Uterus (tissue), 4 donors: ENCODE measurements around the gene RAD51B. TPM values are rescaled to one million over a fixed set of nuclear protein-coding genes. Genes with fewer than 3 reads are reported as not detected.
A peak's percentile ranks its signal among the peaks of the same experiment; 100 is the strongest.

Source experiments
- DNase-seq, 2 donors: peaks; one replicate each; pipeline ENCODE4 v3.0.0-alpha.2; 2019 to 2020
- H3K27ac ChIP-seq, 2 donors: fragments of 200-600 bp; sonication (generic); 1 replicate in 1 of 2; 2 replicates in 1 of 2; pipeline ENCODE4 v1.5.1; 2016 to 2018
- H3K27me3 ChIP-seq, 2 donors: fragments of 200-600 bp; sonication (generic); one replicate each; pipeline ENCODE4 v1.5.1; 2018 to 2019; ENCODE audit warnings: control low read depth in 1 of 2
- H3K36me3 ChIP-seq, 2 donors: fragments of 200-600 bp; sonication (generic); one replicate each; pipeline ENCODE4 v1.5.1; 2019; ENCODE audit warnings: control low read depth in 1 of 2
- H3K4me1 ChIP-seq, 2 donors: fragments of 200-600 bp; sonication (generic); one replicate each; pipeline ENCODE4 v1.5.1; 2018 to 2019; ENCODE audit warnings: control low read depth in 1 of 2
- H3K4me3 ChIP-seq, 2 donors: fragments of 200-600 bp; sonication (generic); 1 replicate in 1 of 2; 2 replicates in 1 of 2; pipeline ENCODE4 v1.5.1; 2018 to 2019; ENCODE audit warnings: mild to moderate bottlenecking in 1 of 2
- H3K9me3 ChIP-seq, 2 donors: fragments of 200-600 bp; sonication (generic); one replicate each; pipeline ENCODE4 v1.5.1; 2019; ENCODE audit warnings: control low read depth in 1 of 2
- CTCF ChIP-seq, 4 experiments: fragments of 200-600 bp in 2 of 4; fragments of 450-650 bp in 2 of 4; sonication (generic) in 2 of 4; IDR thresholded peaks; one replicate each; pipeline ENCODE4 v1.5.1; 2016 to 2019; ENCODE audit warnings: antibody characterized with exemption in 4 of 4, mild to moderate bottlenecking in 2 of 4, moderate library complexity in 1 of 4
- POLR2A ChIP-seq, 2 donors: fragments of 450-650 bp; IDR thresholded peaks; one replicate each; pipeline ENCODE4 v1.6.1; 2016; ENCODE audit warnings: antibody characterized with exemption in 2 of 2, mild to moderate bottlenecking in 1 of 2, moderate library complexity in 1 of 2
- intact Hi-C: fragments of 100-400 bp; cut with DNase I; formaldehyde crosslinking; loops from one replicate; pipeline ENCODE4 v1.15.1; 2023; ENCODE audit warnings: low total_unique reads
- total RNA-seq, 4 donors: library from RNA; depleted of rRNA in 3 of 4; stranded (reverse); fragments of >200 nt in 3 of 4; gene quantifications; one replicate each; pipeline versions ENCODE4 v1.1.0 to v1.2.4, GENCODE V29; 2014 to 2023
- donor health status: DM: yes; HTN: yes; CAD: no.

RAD51B gene
- total RNA-seq, 4 donors from 2014 or later: 29.5 to 100.0 (median 70.3) TPM

- Histone ChIP-seq H3K9me3 (no peaks in the 10 kb centered on the region), H3K4me3 (no peak overlapping the region), H3K27ac (peak overlapping the region; percentile 89 to 92), H3K36me3 (no peaks in the 10 kb centered on the region), H3K27me3 (no peaks in the 10 kb centered on the region), H3K4me1 (peaks cover 27 to 32% of the 10 kb centered on the region in 2 donors)
- intact Hi-C loops: no loop called here
- no peak for DNase-seq
- TF ChIP-seq POLR2A (IDR thresholded peaks at IDR 0.05): no peak
- no peak for TF ChIP-seq CTCF (IDR thresholded peaks at IDR 0.05)
These were observed 702.5 kb downstream of the RAD51B start for GRCh38 chr14:68521961-68522509.

- TF ChIP-seq POLR2A (IDR thresholded peaks at IDR 0.05): no peak
- TF ChIP-seq CTCF (IDR thresholded peaks at IDR 0.05): peak in 2 of 4 experiments; percentile 19 to 30
- peak; percentile 58 for DNase-seq
- Histone ChIP-seq H3K36me3 (no peaks in the 10 kb centered on the region), H3K4me1 (peaks cover 26 to 28% of the 10 kb centered on the region in 2 donors), H3K27me3 (no peaks in the 10 kb centered on the region), H3K9me3 (no peaks in the 10 kb centered on the region), H3K27ac (peak overlapping the region; percentile 89 to 92), H3K4me3 (no peak overlapping the region)
- intact Hi-C loops: no loop called here
These were observed 703.1 kb downstream of the RAD51B start for GRCh38 chr14:68522510-68523325.

- Histone ChIP-seq H3K4me1 (peaks cover 20 to 23% of the 10 kb centered on the region in 2 donors), H3K27me3 (no peaks in the 10 kb centered on the region), H3K27ac (peak overlapping the region; percentile 89 to 92), H3K4me3 (no peak overlapping the region), H3K9me3 (no peaks in the 10 kb centered on the region), H3K36me3 (no peaks in the 10 kb centered on the region)
- intact Hi-C loops: no loop called here
- DNase-seq: no peak
- TF ChIP-seq CTCF (IDR thresholded peaks at IDR 0.05) (no peak), POLR2A (IDR thresholded peaks at IDR 0.05) (no peak)
These were observed 703.7 kb downstream of the RAD51B start for GRCh38 chr14:68523326-68523610.

GRCh38 chr14:68523989-68524725 is 704.6 kb downstream of the RAD51B start:
- Histone ChIP-seq H3K36me3 (no peaks in the 10 kb centered on the region), H3K4me1 (peaks cover 12 to 16% of the 10 kb centered on the region in 2 donors), H3K27ac (peak overlapping the region; percentile 89 to 92), H3K27me3 (no peaks in the 10 kb centered on the region), H3K4me3 (no peak overlapping the region), H3K9me3 (no peaks in the 10 kb centered on the region)
- no peak for TF ChIP-seq POLR2A (IDR thresholded peaks at IDR 0.05)
- TF ChIP-seq CTCF (IDR thresholded peaks at IDR 0.05): peak; percentile 8 to 37 (median 31)
- intact Hi-C loops: no loop called here
- DNase-seq: peak; percentile 79 to 83

- TF ChIP-seq CTCF (IDR thresholded peaks at IDR 0.05): no peak
- no peak for TF ChIP-seq POLR2A (IDR thresholded peaks at IDR 0.05)
- H3K4me3 ChIP-seq: no peak overlapping the region
- H3K9me3 ChIP-seq: peaks cover 0 to 3% of the 10 kb centered on the region in 2 donors
- H3K27ac ChIP-seq: peak overlapping the region; percentile 89 to 92
- H3K27me3 ChIP-seq: no peaks in the 10 kb centered on the region
- H3K36me3 ChIP-seq: no peaks in the 10 kb centered on the region
- peaks cover 12 to 13% of the 10 kb centered on the region in 2 donors for H3K4me1 ChIP-seq
- intact Hi-C loops: no loop called here
- no peak for DNase-seq
These were observed 705.9 kb downstream of the RAD51B start for GRCh38 chr14:68525516-68525915.
